K562 (cell line): ENCODE measurements around the gene BCL2L1. TPM values are rescaled to one million over a fixed set of nuclear protein-coding genes. Genes with fewer than 3 reads are reported as not detected.

Experiments used
- ATAC-seq: fragments of 200-7000 bp; cut with Tn5 transposase; 3 replicates; pipeline ENCODE4 v1.9.1; 2020; ENCODE audit warnings: moderate library complexity
- BruUV-seq: library from RNA; stranded (reverse); fragments of 400-500 nt; replicated peaks from 2 replicates; lab custom pipeline; 2021; lab: Mats Ljungman, UMichigan
- CTCF ChIA-PET: fragments of 300-600 bp; formaldehyde crosslinking; extraction: SDS; loops from one replicate; lab custom pipeline; 2021; ENCODE audit warnings: low intra/inter-chr PET ratio; lab: Yijun Ruan, JAX
- POLR2A ChIA-PET: fragments of 300-600, 350-650 bp; sonication (Branson Sonifier 250); formaldehyde crosslinking; extraction: SDS; loops from one replicate; lab custom pipeline; 2021; ENCODE audit warnings: antibody characterized with exemption, inconsistent platforms; lab: Yijun Ruan, JAX
- DNase-seq, 4 experiments: peaks; one replicate each; pipeline versions ENCODE4 v3.0.0 to v3.0.0-alpha.2; 2011 to 2018; ENCODE audit warnings: low spot score in 3 of 4, mixed read lengths in 3 of 4; ENCODE audit errors: extremely low read depth in 1 of 4
- FAIRE-seq: peaks from 2 replicates; lab custom pipeline; 2011; peaks lifted over from hg19 to GRCh38; lab: Jason Lieb, UNC
- H2AFZ ChIP-seq: 2 replicates; pipeline ENCODE4 v1.6.0; 2011; ENCODE audit warnings: low read depth, low read length, control low read depth, inconsistent platforms
- H3K27ac ChIP-seq: fragments of 200-600 bp; 3 replicates; pipeline ENCODE4 v1.8.0; 2011; ENCODE audit warnings: low read depth, mild to moderate bottlenecking, control low read depth, inconsistent platforms, low read length, moderate library complexity, mixed read lengths; ENCODE audit errors: extremely low read depth
- H3K27me3 ChIP-seq, 2 experiments: fragments of 300-600 bp in 1 of 2; 2 replicates in 1 of 2; 3 replicates in 1 of 2; pipeline versions ENCODE4 v1.6.0 to v1.8.0; 2011; ENCODE audit warnings: inconsistent platforms in 2 of 2, low read length in 2 of 2, mild to moderate bottlenecking in 1 of 2, mixed read lengths in 1 of 2, moderate library complexity in 1 of 2; ENCODE audit not compliant: control insufficient read depth in 2 of 2, insufficient read depth in 2 of 2
- H3K36me3 ChIP-seq: fragments of 300-600 bp; 3 replicates; pipeline ENCODE4 v1.8.0; 2011; ENCODE audit warnings: mild to moderate bottlenecking, low read length, inconsistent platforms; ENCODE audit not compliant: control insufficient read depth, insufficient read depth
- H3K4me1 ChIP-seq, 2 experiments: fragments of 200-600 bp in 1 of 2; replicated peaks in 1 of 2; 2 replicates in 1 of 2; 3 replicates in 1 of 2; pipeline versions ENCODE4 v1.5.1 to v1.8.0; 2011; ENCODE audit warnings: inconsistent platforms in 2 of 2, low read length in 2 of 2, mild to moderate bottlenecking in 1 of 2, mixed read lengths in 1 of 2, moderate library complexity in 1 of 2; ENCODE audit not compliant: control insufficient read depth in 2 of 2, insufficient read depth in 2 of 2
- H3K4me2 ChIP-seq: 2 replicates; pipeline ENCODE4 v1.6.1; 2011; ENCODE audit warnings: low read length, control low read depth, inconsistent platforms, mixed read lengths; ENCODE audit not compliant: insufficient read depth
- H3K4me3 ChIP-seq: fragments of 200-600 bp; sonication (generic), shearing (Covaris generic); 2 replicates; pipeline ENCODE4 v1.5.1; 2016; ENCODE audit warnings: control low read depth, inconsistent platforms
- H3K79me2 ChIP-seq: fragments of 200-600 bp; 3 replicates; pipeline ENCODE4 v1.8.0; 2011; ENCODE audit warnings: low read length, inconsistent platforms; ENCODE audit not compliant: control insufficient read depth, insufficient read depth
- H3K9ac ChIP-seq, 2 experiments: 2 replicates each; pipeline versions ENCODE4 v1.6.0 to v1.6.1; 2011; ENCODE audit warnings: low read depth in 2 of 2, low read length in 2 of 2, control low read depth in 1 of 2, inconsistent platforms in 1 of 2, mild to moderate bottlenecking in 1 of 2, mixed read lengths in 1 of 2; ENCODE audit not compliant: insufficient read depth in 1 of 2
- H3K9me1 ChIP-seq: one replicate; pipeline ENCODE4 v1.6.0; 2011; ENCODE audit warnings: inconsistent platforms, mild to moderate bottlenecking, low read length, moderate library complexity; ENCODE audit not compliant: control insufficient read depth, insufficient read depth
- H3K9me3 ChIP-seq: replicated peaks from 2 replicates; pipeline ENCODE4 v1.5.1; 2011; ENCODE audit warnings: low read depth, low read length, inconsistent platforms; ENCODE audit not compliant: control insufficient read depth, insufficient read depth
- H4K20me1 ChIP-seq: replicated peaks from 2 replicates; pipeline ENCODE4 v1.6.1; 2011; ENCODE audit warnings: low read length, inconsistent platforms, mixed read lengths; ENCODE audit not compliant: control insufficient read depth, insufficient read depth
- ATF7 ChIP-seq: fragments of 450-650 bp; IDR thresholded peaks from 2 replicates; pipeline ENCODE4 v1.7.1; 2014; ENCODE audit warnings: mild to moderate bottlenecking, moderate library complexity
- CREB3 ChIP-seq: fragments of 450-650 bp; conservative IDR thresholded peaks from 2 replicates; pipeline ENCODE4 v1.6.1; 2016; ENCODE audit warnings: missing genetic modification characterization, low read depth, mild to moderate bottlenecking, missing compliant biosample characterization, moderate library complexity
- GMEB1 ChIP-seq: fragments of 250-450 bp; sonication (Bioruptor Pico); IDR thresholded peaks from 2 replicates; pipeline ENCODE4 v1.4.0; 2020; ENCODE audit warnings: mild to moderate bottlenecking
- HDAC1 ChIP-seq, 2 experiments: fragments of 450-650 bp; IDR thresholded peaks; 2 replicates each; pipeline ENCODE4 v1.6.1; 2016 to 2017; ENCODE audit warnings: inconsistent platforms in 1 of 2, mild to moderate bottlenecking in 1 of 2, moderate library complexity in 1 of 2
- HDAC3 ChIP-seq: fragments of 450-650 bp; IDR thresholded peaks from 2 replicates; pipeline ENCODE4 v1.6.1; 2018; ENCODE audit warnings: borderline replicate concordance, mild to moderate bottlenecking, moderate library complexity; ENCODE audit not compliant: partially characterized antibody
- HNRNPLL ChIP-seq: fragments of 200-400 bp; formaldehyde crosslinking; IDR thresholded peaks from 2 replicates; pipeline ENCODE4 v1.6.1; 2017; ENCODE audit warnings: low read length, low read depth, mild to moderate bottlenecking; ENCODE audit not compliant: poor library complexity, severe bottlenecking
- MBD2 ChIP-seq: sonication (generic); IDR thresholded peaks from 2 replicates; pipeline ENCODE4 v1.6.1; 2016; ENCODE audit warnings: low read depth, borderline replicate concordance
- RNF2 ChIP-seq: sonication (generic); IDR thresholded peaks from 2 replicates; pipeline ENCODE4 v1.6.1; 2016
- STAG1 ChIP-seq: sonication (generic); formaldehyde crosslinking; IDR thresholded peaks from 2 replicates; pipeline ENCODE4 v1.5.0; 2020; ENCODE audit warnings: missing genetic modification reagents, borderline replicate concordance
- TEAD1 ChIP-seq, 2 experiments: fragments of 450-650 bp in 1 of 2; sonication (generic) in 1 of 2; formaldehyde crosslinking; IDR thresholded peaks; 2 replicates each; pipeline versions ENCODE4 v1.4.0 to v1.8.0; 2020 to 2022; ENCODE audit warnings: mild to moderate bottlenecking in 2 of 2, missing genetic modification reagents in 1 of 2
- TFAP4 ChIP-seq: sonication (generic); formaldehyde crosslinking; IDR thresholded peaks from 2 replicates; pipeline ENCODE4 v1.8.0; 2022; ENCODE audit warnings: missing genetic modification reagents, mild to moderate bottlenecking, moderate library complexity, borderline replicate concordance
- TGIF2 ChIP-seq: sonication (generic); formaldehyde crosslinking; IDR thresholded peaks from 2 replicates; pipeline ENCODE4 v1.8.1; 2022; ENCODE audit warnings: mild to moderate bottlenecking, missing genetic modification reagents, moderate library complexity
- ZNF133 ChIP-seq: fragments of 250-450 bp; sonication (Bioruptor Pico); IDR thresholded peaks from 2 replicates; pipeline ENCODE4 v1.4.0; 2020; ENCODE audit warnings: mild to moderate bottlenecking
- ZNF507 ChIP-seq: conservative IDR thresholded peaks from 2 replicates; pipeline ENCODE4 v1.6.1; 2017; ENCODE audit warnings: missing genetic modification characterization, missing compliant biosample characterization
- ZNF511 ChIP-seq: sonication (generic); formaldehyde crosslinking; IDR thresholded peaks from 2 replicates; pipeline ENCODE4 v1.8.0; 2022; ENCODE audit warnings: mild to moderate bottlenecking, missing genetic modification reagents
- ZNF696 ChIP-seq: fragments of 250-450 bp; sonication (Bioruptor Pico); conservative IDR thresholded peaks from 2 replicates; pipeline ENCODE4 v1.4.0; 2020; ENCODE audit warnings: mild to moderate bottlenecking, moderate library complexity
- WGBS: fragments of 100-300 bp; shearing (Covaris generic); methylation state at CpG from one replicate; pipeline ENCODE4 v1.1.6; 2016; ENCODE audit warnings: low coverage, mixed read lengths; ENCODE audit not compliant: insufficient coverage; ENCODE audit errors: missing lambda C conversion rate; 5-methylcytosine and 5-hydroxymethylcytosine counted together
- in situ Hi-C: fragments of 300-500 bp; cut with MboI; formaldehyde crosslinking; loops from 4 replicates; pipeline ENCODE4 v1.15.0; 2018; ENCODE audit warnings: inconsistent platforms, mixed read lengths
- intact Hi-C: fragments of 100-400 bp; cut with micrococcal nuclease; formaldehyde crosslinking; loops from 2 replicates; pipeline ENCODE4 v1.14.2; 2022
- polyA plus RNA-seq, 8 experiments: library from polyadenylated mRNA; depleted of rRNA in 4 of 8; stranded (reverse) in 5 of 8; unstranded in 3 of 8; fragments of >200 nt; fragmentation: Nextera tagmentation in 2 of 8; fragmentation: Illumina TruSeq in 1 of 8; extraction: Ambion mirVana in 2 of 8; extraction: Trizol in 1 of 8; gene quantifications; 2 replicates each; pipeline versions ENCODE4 v1.2.1 to v1.2.3, GENCODE V29; 2011 to 2014; ENCODE audit warnings: inconsistent platforms in 1 of 8, missing spikeins in 1 of 8
- total RNA-seq, 7 experiments: library from RNA; depleted of rRNA in 6 of 7; stranded (reverse); fragments of >200 nt in 6 of 7; fragmentation: Illumina TruSeq in 2 of 7; extraction: Trizol in 2 of 7; gene quantifications; 2 replicates each; pipeline versions ENCODE4 v1.2.1 to v1.2.3, GENCODE V29; 2011 to 2021; ENCODE audit warnings: low replicate concordance in 1 of 7

BCL2L1 gene
- total and polyA plus RNA-seq, 9 of the 15 experiments (the other 6 are each of a cell fraction or from before 2014, with no cell fraction given): 3.3 to 182 (median 120) TPM

- DNase-seq (peak; percentile 99 to 100 (median 100)), FAIRE-seq (peak; percentile 81), ATAC-seq (peak; percentile 94)
- Histone ChIP-seq H3K4me1 (peaks cover 5 to 26% of the 10 kb centered on the region in 2 experiments; a peak in 3 of 5 replicates), H3K9me1 (no peaks in the 10 kb centered on the region), H3K79me2 (peaks cover 49% of the 10 kb centered on the region), H3K27ac (peak overlapping the region; percentile 92), H3K4me2 (peak overlapping the region; percentile 95), H3K9me3 (no peaks in the 10 kb centered on the region), H2AFZ (peak overlapping the region; percentile 89), H3K4me3 (peak overlapping the region; percentile 88), H3K36me3 (peaks cover 35% of the 10 kb centered on the region), H4K20me1 (peaks cover 10% of the 10 kb centered on the region), H3K9ac (peak overlapping the region; percentile 92 to 94), H3K27me3 (no peaks in the 10 kb centered on the region)
- ChIA-PET POLR2A (interaction anchor here (0.5 to 2.0 kb wide), 16 partner anchors 15 to 196 kb away, joined by 3 to 30 read pairs (median 4); partner anchors contain the start of genes ID1 and TPX2), CTCF (interaction anchor here (0.6 to 3.0 kb wide), 10 partner anchors 35 to 166 kb away, joined by 3 to 66 read pairs (median 4); no protein-coding TSS in a partner anchor)
- in situ Hi-C loops: loop anchor here (10.0 kb wide), 1 partner anchor 59 kb away; no protein-coding TSS in a partner anchor
- intact Hi-C loops: loop anchor here (1.0 to 2.0 kb wide), 5 partner anchors 49 to 163 kb away; no protein-coding TSS in a partner anchor
- under 1% methylated on average over 71 of the region's 77 CpGs for WGBS
- no TSS peak for BruUV-seq
- TF ChIP-seq RNF2: no peak
- peak; percentile 73; the same call in 1 of the 2 replicates for TF ChIP-seq CREB3 (tag)
- no peak for TF ChIP-seq ZNF696 (CRISPR knock-in tag)
- TF ChIP-seq MBD2: peak; percentile 97
- TF ChIP-seq ATF7: peak; percentile 81
- TF ChIP-seq TFAP4 (CRISPR knock-in tag): peak; percentile 91
- peak in 1 of 2 experiments; percentile 80; a peak in 2 of 4 replicates for TF ChIP-seq HDAC1 (IDR thresholded peaks at IDR 0.05)
- TF ChIP-seq GMEB1: peak; percentile 91
- TF ChIP-seq HNRNPLL: peak; percentile 41
- TF ChIP-seq ZNF133 (CRISPR knock-in tag): 0 out of 2 replicates have a peak, but pooled peaks have one; percentile 19
- no peak for TF ChIP-seq HDAC3
- TF ChIP-seq TGIF2: 0 out of 2 replicates have a peak, but pooled peaks have one; percentile 41
- no peak for TF ChIP-seq ZNF507 (tag)
- TF ChIP-seq ZNF511 (CRISPR knock-in tag): 0 out of 2 replicates have a peak, but pooled peaks have one; percentile 38
- TF ChIP-seq TEAD1 (CRISPR knock-in tag; IDR thresholded peaks at IDR 0.05): peak; percentile 38 to 67; a peak in 1 of 4 replicates
- peak; percentile 73; the same call in 1 of the 2 replicates for TF ChIP-seq STAG1
Observed at GRCh38 chr20:31723319-31724078, 831 bp upstream of the BCL2L1 start.
